GM21515 (cell line): ENCODE measurements around the gene MMUT.
A peak's percentile ranks its signal among the peaks of the same experiment; 100 is the strongest.
"Not testable (repeated sequence)": the region's sequence is repeated elsewhere in the genome, so short reads cannot be mapped to it uniquely, and the experiment has no call there.

Experiments used
- ATAC-seq: cut with Tn5 transposase; IDR thresholded peaks from one replicate; pipeline ENCODE4 v1.9.1; 2021; ENCODE audit not compliant: unreplicated experiment

The MMUT gene

GRCh38 chr6:49430187-49430586, 32.9 kb downstream of the MMUT start:
- no peak for ATAC-seq

DNA sequence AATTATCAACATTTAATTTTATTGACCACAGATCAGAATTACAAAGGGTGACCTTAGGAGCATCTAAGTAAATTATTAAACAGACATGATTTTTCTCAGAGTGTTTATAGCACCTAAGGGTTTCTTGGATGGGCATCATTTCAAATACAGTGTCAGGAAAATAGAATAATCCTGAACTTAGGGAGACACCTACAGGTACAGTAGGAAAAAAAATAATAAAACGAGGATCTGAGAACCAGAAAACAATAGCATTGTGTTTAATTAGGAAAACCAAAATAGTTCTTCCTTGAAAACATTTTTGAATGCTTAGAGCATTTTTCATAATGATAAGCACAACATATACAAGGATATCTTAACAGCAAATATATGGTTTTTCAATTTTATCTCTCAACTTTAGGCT, 39.2 kb downstream of the MMUT start:
- ATAC-seq, result no peak

GRCh38 chr6:49416195-49416594, 46.9 kb downstream of the MMUT start:
- ATAC-seq, result no peak

DNA sequence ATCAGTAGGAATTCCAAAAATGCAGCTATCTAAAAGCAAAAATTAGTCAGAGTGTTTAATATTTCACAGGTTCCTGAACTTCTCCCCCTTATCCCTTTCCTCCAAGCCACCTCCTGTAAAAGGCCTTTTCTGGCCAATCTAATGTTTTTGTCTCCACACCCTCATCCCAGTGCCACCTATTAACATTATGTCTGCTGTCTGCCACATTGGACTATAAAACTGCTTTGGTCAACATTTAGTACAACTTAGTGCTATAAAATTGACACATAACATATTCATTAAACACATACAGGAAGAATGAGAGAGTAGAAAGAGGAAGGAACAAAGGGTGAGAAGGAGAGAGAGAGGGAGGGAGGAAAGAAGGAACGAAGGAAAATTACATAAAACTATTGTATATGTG, 47.7 kb downstream of the MMUT start:
- no peak for ATAC-seq

- no peak for ATAC-seq
Measured at GRCh38 chr6:49410564-49410963, 52.5 kb downstream of the MMUT start.

DNA sequence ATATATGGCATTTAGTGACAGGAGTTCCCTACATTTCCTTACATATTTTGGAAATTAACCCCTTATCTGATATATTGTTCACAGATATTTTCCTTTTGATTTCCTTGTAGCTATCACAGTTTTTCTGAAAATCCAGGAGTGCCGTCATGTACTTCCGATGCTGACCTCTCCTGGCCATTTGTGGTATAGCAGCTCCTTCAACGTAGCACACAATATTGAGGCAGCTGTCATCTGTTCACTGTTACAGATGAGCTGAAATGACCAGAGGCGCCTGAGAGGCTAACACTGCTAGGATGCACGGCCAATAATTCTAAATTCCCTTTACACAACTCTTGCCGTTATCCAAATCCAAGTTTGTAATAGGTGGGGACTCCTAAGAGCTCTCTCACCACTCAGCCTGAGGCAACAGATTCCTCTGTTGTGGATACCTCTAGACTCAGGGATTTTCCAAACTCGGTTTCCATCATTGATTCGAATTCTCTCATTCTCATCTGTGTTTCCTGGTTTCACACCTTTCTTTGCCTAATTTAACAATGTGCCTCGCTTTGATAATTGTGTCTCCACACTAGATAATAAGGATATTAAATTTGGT, 53.0 kb downstream of the MMUT start:
- ATAC-seq, result peak; percentile 96

DNA sequence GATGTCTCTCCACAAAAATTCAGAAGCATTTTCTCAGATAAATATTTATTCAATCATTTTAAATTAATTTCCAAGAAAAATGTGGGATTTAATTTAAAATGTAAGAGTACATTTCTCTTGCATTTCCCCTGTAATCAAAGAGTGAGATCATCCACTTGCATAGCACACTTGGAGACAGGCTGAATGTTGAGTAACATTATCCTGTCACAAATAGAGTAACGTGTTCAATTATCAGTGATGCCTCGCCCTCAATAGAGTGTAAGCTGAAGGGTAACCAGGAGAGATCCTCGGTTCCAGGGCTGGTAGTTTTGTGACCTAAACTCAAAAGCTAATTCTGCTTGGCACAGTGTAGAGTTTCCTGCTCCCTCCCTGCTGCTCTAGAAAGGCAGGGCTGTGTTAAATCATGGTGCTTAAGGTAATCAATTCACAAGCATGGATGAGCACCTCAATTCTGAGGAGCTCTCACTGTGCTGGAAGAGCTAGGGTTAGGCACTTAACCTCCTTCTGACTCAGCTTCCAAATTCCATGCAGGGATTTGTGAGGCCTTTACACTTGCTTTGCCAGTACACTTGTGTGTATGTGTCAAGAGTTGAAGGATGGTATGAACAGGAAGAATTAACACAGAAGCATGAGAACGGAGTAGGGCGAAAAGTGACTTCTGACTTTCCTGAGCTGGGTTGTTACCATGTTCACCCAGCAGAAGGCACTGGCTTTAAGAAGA, 56.6 kb downstream of the MMUT start:
- ATAC-seq, result no peak

DNA sequence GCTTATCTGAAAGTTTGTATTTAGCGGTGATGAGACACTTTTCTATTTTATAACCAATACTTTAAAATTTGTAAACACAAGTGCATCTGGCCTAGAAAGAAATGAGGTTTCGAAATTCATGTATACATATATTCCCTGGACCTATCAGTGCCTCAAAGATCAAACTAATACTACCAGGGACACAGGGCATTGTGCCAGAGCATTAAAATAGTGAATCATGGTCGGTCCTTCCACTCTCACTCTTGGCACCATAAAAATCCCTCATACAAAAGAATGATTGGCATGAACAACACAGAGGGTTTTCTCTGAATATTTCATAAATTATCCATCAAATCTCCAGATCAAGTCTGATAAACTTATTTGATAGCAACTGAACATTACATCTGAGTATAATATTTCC, 62.0 kb downstream of the MMUT start:
- ATAC-seq, result no peak

- not testable (repeated sequence) for ATAC-seq
Measured at GRCh38 chr6:49386667-49387508, 76.2 kb downstream of the MMUT start.

GRCh38 chr6:49384904-49385303, 78.1 kb downstream of the MMUT start:
- no peak for ATAC-seq
